T-cell (primary cell): ENCODE results near the gene RESF1. TPM values are rescaled to one million over a fixed set of nuclear protein-coding genes. Genes with fewer than 3 reads are reported as not detected.

ENCODE experiments used
- ATAC-seq, 4 experiments: fragments of 200-7000 bp in 3 of 4; fragments of 150-1000 bp in 1 of 4; cut with Tn5 transposase; replicated peaks in 1 of 4; 1 replicate in 3 of 4; 2 replicates in 1 of 4; pipeline ENCODE4 v1.10.0; 2021; ENCODE audit warnings: moderate library complexity in 3 of 4, mild to moderate bottlenecking in 2 of 4, moderate number of reproducible peaks in 1 of 4
- CTCF ChIA-PET, 2 donors: fragments of 300-600 bp; sonication (Branson Sonifier 250); formaldehyde crosslinking; loops; one replicate each; lab custom pipeline; 2022; ENCODE audit warnings: antibody characterized with exemption in 2 of 2; lab: Charles Lee
- POLR2A ChIA-PET, 2 donors: fragments of 300-600 bp; sonication (Branson Sonifier 250); formaldehyde crosslinking; loops; one replicate each; lab custom pipeline; 2022; ENCODE audit warnings: antibody characterized with exemption in 2 of 2; lab: Charles Lee
- DNase-seq, 35 experiments: peaks; one replicate each; pipeline versions ENCODE4 v3.0.0 to v3.0.0-alpha.2; 2013 to 2023
- H3K27ac ChIP-seq: one replicate; pipeline ENCODE4 v1.5.1; 2013; ENCODE audit warnings: low read length
- H3K27me3 ChIP-seq, 2 experiments: replicated peaks in 1 of 2; 1 replicate in 1 of 2; 2 replicates in 1 of 2; pipeline versions ENCODE4 v1.6.1 to v1.7.0; 2013; ENCODE audit warnings: low read length in 1 of 2, mixed read lengths in 1 of 2; ENCODE audit not compliant: control insufficient read depth in 2 of 2, insufficient read depth in 2 of 2; ENCODE audit errors: extremely low read depth in 1 of 2
- H3K36me3 ChIP-seq, 2 donors: 1 replicate in 1 of 2; 2 replicates in 1 of 2; pipeline versions ENCODE4 v1.6.1 to v1.7.0; 2013; ENCODE audit warnings: low read length in 1 of 2; ENCODE audit not compliant: control insufficient read depth in 2 of 2, insufficient read depth in 1 of 2; ENCODE audit errors: extremely low read depth in 1 of 2
- H3K4me1 ChIP-seq, 2 experiments: 1 replicate in 1 of 2; 2 replicates in 1 of 2; pipeline versions ENCODE4 v1.6.1 to v1.7.0; 2013; ENCODE audit warnings: low read length in 2 of 2, mixed read lengths in 1 of 2; ENCODE audit not compliant: insufficient read depth in 2 of 2, control insufficient read depth in 1 of 2; ENCODE audit errors: extremely low read depth in 1 of 2
- H3K4me3 ChIP-seq, 2 donors: 1 replicate in 1 of 2; 2 replicates in 1 of 2; pipeline versions ENCODE4 v1.5.1 to v1.7.0; 2013; ENCODE audit warnings: mild to moderate bottlenecking in 2 of 2, low read length in 1 of 2, moderate library complexity in 1 of 2; ENCODE audit not compliant: control insufficient read depth in 1 of 2; ENCODE audit errors: extremely low read depth in 1 of 2
- H3K9me3 ChIP-seq: 2 replicates; pipeline ENCODE4 v1.7.0; 2013
- H3K27ac Mint-ChIP-seq, 2 donors: one replicate each; pipeline ENCODE4 v1.8.0; 2020 to 2021; ENCODE audit warnings: mild to moderate bottlenecking in 2 of 2, mixed read lengths in 2 of 2
- H3K27me3 Mint-ChIP-seq, 2 donors: one replicate each; pipeline ENCODE4 v1.8.0; 2021 to 2022; ENCODE audit warnings: mixed read lengths in 2 of 2
- H3K36me3 Mint-ChIP-seq: one replicate; pipeline ENCODE4 v1.8.0; 2021; ENCODE audit warnings: mixed read lengths
- H3K4me1 Mint-ChIP-seq, 3 donors: one replicate each; pipeline ENCODE4 v1.8.0; 2020 to 2022; ENCODE audit warnings: mixed read lengths in 3 of 3, mild to moderate bottlenecking in 1 of 3
- H3K4me3 Mint-ChIP-seq, 3 donors: one replicate each; pipeline ENCODE4 v1.8.0; 2020 to 2022; ENCODE audit warnings: mild to moderate bottlenecking in 3 of 3, mixed read lengths in 3 of 3, moderate library complexity in 3 of 3
- H3K9me3 Mint-ChIP-seq, 3 donors: one replicate each; pipeline ENCODE4 v1.8.0; 2020 to 2022; ENCODE audit warnings: mixed read lengths in 3 of 3
- WGBS: methylation state at CpG from one replicate; pipeline ENCODE4 v1.1.5; 2013; ENCODE audit warnings: missing lambda C conversion rate; ENCODE audit not compliant: insufficient coverage; 5-methylcytosine and 5-hydroxymethylcytosine counted together
- total RNA-seq, 35 experiments: library from RNA in 6 of 35; stranded (reverse) in 6 of 35; fragments of 120-200 nt in 1 of 35; gene quantifications; one replicate each; pipeline versions ENCODE4 v1.2.1 to v1.2.4 and lab custom pipeline; 2013 to 2026

Gene RESF1
- total RNA-seq, 5 donors from 2014 or later (not counting 1 experiment from before 2014, with no cell fraction given) = 196 to 351 (median 265) TPM

DNA sequence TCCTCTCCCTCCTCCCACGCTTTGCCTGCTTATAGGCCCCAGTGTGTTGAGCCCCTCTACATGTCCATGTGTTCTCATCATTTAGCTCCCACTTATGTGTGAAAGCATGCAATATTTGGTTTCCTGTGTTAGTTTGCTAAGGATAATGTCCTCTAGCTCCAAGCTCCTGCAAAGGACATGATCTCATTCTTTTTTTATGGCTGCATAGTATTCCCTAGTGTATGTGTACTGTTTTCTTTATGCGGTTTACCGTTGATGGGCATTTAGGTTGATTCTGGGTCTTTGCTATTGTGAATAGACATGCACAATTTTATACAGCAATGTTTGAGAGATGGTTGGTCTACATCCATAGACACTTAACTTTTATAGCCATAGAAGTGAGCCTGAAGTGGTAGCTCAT is 5.1 kb downstream of the RESF1 start:
- ATAC-seq (no peak), DNase-seq (no peak)
- Mint-ChIP-seq H3K9me3 (peaks cover 0 to 7% (median 4%) of the 10 kb centered on the region in 3 donors), H3K4me1 (peaks cover 77 to 84% (median 78%) of the 10 kb centered on the region in 3 donors), H3K4me3 (peak overlapping the region; percentile 86 to 97 (median 93)), H3K36me3 (peaks cover 84% of the 10 kb centered on the region), H3K27ac (peak overlapping the region; percentile 95 to 99), H3K27me3 (no peaks in the 10 kb centered on the region)
- Histone ChIP-seq H3K4me3 (peak overlapping the region in 1 of 2 donors; percentile 74), H3K27me3 (no peaks in the 10 kb centered on the region), H3K9me3 (no peaks in the 10 kb centered on the region), H3K4me1 (peaks cover 27 to 58% of the 10 kb centered on the region in 2 experiments), H3K36me3 (peaks cover 9 to 61% of the 10 kb centered on the region in 2 donors), H3K27ac (peak overlapping the region; percentile 42)
- WGBS = no CpG with 5 or more reads among the region's 3 CpGs
- ChIA-PET CTCF (interaction anchor here in 1 of 2 donors (0.5 kb wide), 1 partner anchor 75 kb away, joined by 4 read pairs; no protein-coding TSS in a partner anchor), POLR2A (interaction anchor here in 1 of 2 donors (0.6 kb wide), 1 partner anchor 39 kb away, joined by 3 read pairs; no protein-coding TSS in a partner anchor)

- CTCF ChIA-PET = no interaction called here
- Histone ChIP-seq H3K4me3 (peak overlapping the region in 1 of 2 donors; percentile 74), H3K36me3 (peaks cover 14 to 67% of the 10 kb centered on the region in 2 donors), H3K4me1 (peaks cover 27 to 63% of the 10 kb centered on the region in 2 experiments), H3K27ac (peak overlapping the region; percentile 42), H3K27me3 (no peaks in the 10 kb centered on the region), H3K9me3 (no peaks in the 10 kb centered on the region)
- POLR2A ChIA-PET = no interaction called here
- no peaks in the 10 kb centered on the region for H3K27me3 Mint-ChIP-seq
- H3K4me1 Mint-ChIP-seq = peaks cover 82 to 90% (median 84%) of the 10 kb centered on the region in 3 donors
- peak overlapping the region; percentile 95 to 99 for H3K27ac Mint-ChIP-seq
- 59% methylated on average over 2 of the region's 9 CpGs for WGBS
- peak overlapping the region; percentile 86 to 97 (median 93) for H3K4me3 Mint-ChIP-seq
- peak in 3 of 4 experiments; percentile 6 to 61 (median 34) for ATAC-seq
- DNase-seq = peak in 22 of 35 experiments; percentile 2 to 60 (median 18)
- peaks cover 87% of the 10 kb centered on the region for H3K36me3 Mint-ChIP-seq
- peaks cover 0 to 7% (median 4%) of the 10 kb centered on the region in 3 donors for H3K9me3 Mint-ChIP-seq
Measured at GRCh38 chr12:31965090-31965489, 5.9 kb downstream of the RESF1 start.

DNA sequence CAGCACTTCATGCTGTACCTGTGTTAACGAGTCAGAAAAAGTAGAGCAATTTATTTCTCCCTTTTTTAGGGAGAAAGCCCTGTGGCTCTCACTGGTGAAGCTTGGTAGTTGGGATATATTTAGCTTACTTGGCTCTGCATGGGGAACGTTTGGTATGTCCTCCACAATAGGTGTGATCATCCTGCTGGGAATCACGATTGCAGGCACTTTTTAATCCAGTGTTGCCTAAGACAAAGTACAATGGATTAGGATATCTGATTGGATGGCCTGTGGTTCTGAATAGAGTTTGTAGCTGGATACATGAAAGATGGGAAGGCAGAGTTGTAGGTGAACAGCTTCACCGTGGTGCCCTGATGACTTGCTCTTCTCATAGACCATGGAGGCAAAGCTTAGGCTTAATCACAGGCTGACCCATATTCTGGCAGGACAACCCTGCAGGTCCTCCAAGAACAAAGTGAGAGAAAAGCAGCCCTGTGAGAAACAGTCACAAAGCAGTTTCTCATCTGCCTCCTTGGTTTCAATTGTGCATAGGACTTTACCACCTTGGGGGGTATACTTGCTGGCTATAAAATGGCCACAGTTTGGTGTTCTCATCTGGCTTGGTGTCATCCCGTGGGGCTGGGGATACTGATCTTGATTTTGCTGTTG is 7.5 kb downstream of the RESF1 start:
- Histone ChIP-seq H3K4me3 (peak overlapping the region; percentile 2 to 7), H3K27me3 (no peaks in the 10 kb centered on the region), H3K36me3 (peaks cover 18 to 73% of the 10 kb centered on the region in 2 donors), H3K9me3 (peaks cover 9% of the 10 kb centered on the region), H3K27ac (peak overlapping the region; percentile 54), H3K4me1 (peaks cover 17 to 66% of the 10 kb centered on the region in 2 experiments)
- peaks cover 0 to 10% (median 7%) of the 10 kb centered on the region in 3 donors for H3K9me3 Mint-ChIP-seq
- ATAC-seq = peak; percentile 9 to 19 (median 11)
- peaks cover 86% of the 10 kb centered on the region for H3K36me3 Mint-ChIP-seq
- peak overlapping the region; percentile 86 to 97 (median 93) for H3K4me3 Mint-ChIP-seq
- H3K27ac Mint-ChIP-seq = peak overlapping the region; percentile 95 to 99
- H3K27me3 Mint-ChIP-seq = no peaks in the 10 kb centered on the region
- POLR2A ChIA-PET = interaction anchor here in 1 of 2 donors (0.6 kb wide), 2 partner anchors 81 to 98 kb away, joined by 3 to 4 read pairs; no protein-coding TSS in a partner anchor
- WGBS = 16% methylated on average over 5 of the region's 5 CpGs
- H3K4me1 Mint-ChIP-seq = peaks cover 88 to 91% (median 90%) of the 10 kb centered on the region in 3 donors
- no peak for DNase-seq
- CTCF ChIA-PET = no interaction called here

DNA sequence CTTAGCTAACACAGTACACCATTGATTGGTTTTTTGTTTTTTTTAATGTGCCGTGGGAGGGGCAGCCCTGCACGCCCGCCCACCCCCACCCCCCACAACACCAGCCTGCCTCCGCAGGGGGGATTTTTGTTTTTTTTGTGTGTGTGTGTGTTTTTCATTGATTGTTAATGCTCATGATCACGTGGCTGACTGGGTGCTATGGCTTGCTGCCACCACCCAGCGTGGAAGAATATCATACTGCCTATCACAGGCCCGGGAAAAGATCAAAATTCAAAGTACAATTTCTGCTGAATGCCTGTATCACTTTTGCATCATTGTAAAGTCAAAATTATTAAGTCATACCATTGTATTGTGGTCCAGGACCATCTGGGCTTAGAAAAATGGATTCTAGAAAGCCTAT is 8.3 kb downstream of the RESF1 start:
- peak overlapping the region; percentile 54 for H3K27ac ChIP-seq
- no peaks in the 10 kb centered on the region for H3K27me3 ChIP-seq
- peaks cover 12 to 66% of the 10 kb centered on the region in 2 experiments for H3K4me1 ChIP-seq
- peaks cover 11% of the 10 kb centered on the region for H3K9me3 ChIP-seq
- H3K36me3 ChIP-seq = peaks cover 23 to 73% of the 10 kb centered on the region in 2 donors
- DNase-seq (peak in 1 of 35 experiments; percentile 47), ATAC-seq (peak in 1 of 4 experiments; percentile 37)
- ChIA-PET CTCF (interaction anchor here in 1 of 2 donors (0.7 kb wide), 1 partner anchor 10 kb away, joined by 3 read pairs; no protein-coding TSS in a partner anchor), POLR2A (no interaction called here)
- Mint-ChIP-seq H3K27ac (peak overlapping the region; percentile 84 to 86), H3K4me3 (peak overlapping the region; percentile 86 to 97 (median 93)), H3K4me1 (peaks cover 79 to 87% (median 83%) of the 10 kb centered on the region in 3 donors), H3K36me3 (peaks cover 86% of the 10 kb centered on the region), H3K9me3 (peaks cover 0 to 10% (median 7%) of the 10 kb centered on the region in 3 donors), H3K27me3 (no peaks in the 10 kb centered on the region)
- WGBS = 20% methylated on average over 1 of the region's 7 CpGs
- no peak overlapping the region for H3K4me3 ChIP-seq

DNA sequence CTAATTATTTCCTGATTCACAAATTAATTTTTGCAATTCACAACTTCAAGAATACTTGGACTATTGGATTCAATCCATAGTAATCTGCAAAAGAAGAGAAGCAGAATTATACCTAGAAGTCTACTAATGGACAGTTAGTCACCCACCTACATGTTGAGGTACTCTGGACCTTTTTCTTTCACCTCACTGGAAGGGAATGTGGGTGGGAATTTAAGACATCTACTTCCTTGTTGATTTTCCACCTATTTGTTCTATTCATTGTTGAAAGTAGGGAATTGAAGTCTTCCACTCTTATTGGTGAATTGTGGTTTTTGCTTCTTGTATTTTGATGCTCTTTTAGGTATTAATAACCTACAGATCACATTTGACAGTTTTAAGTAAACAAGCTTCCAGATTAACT is 11.0 kb downstream of the RESF1 start:
- ATAC-seq = no peak
- ChIA-PET CTCF (interaction anchor here in 1 of 2 donors (0.6 kb wide), 1 partner anchor 27 kb away, joined by 4 read pairs; no protein-coding TSS in a partner anchor), POLR2A (no interaction called here)
- Histone ChIP-seq H3K27ac (peak overlapping the region; percentile 16), H3K36me3 (peaks cover 26 to 75% of the 10 kb centered on the region in 2 donors), H3K4me1 (peaks cover 5 to 48% of the 10 kb centered on the region in 2 experiments), H3K4me3 (no peak overlapping the region), H3K27me3 (no peaks in the 10 kb centered on the region), H3K9me3 (peaks cover 14% of the 10 kb centered on the region)
- Mint-ChIP-seq H3K9me3 (peaks cover 0 to 9% (median 8%) of the 10 kb centered on the region in 3 donors), H3K4me1 (peaks cover 61 to 76% (median 73%) of the 10 kb centered on the region in 3 donors), H3K27me3 (no peaks in the 10 kb centered on the region), H3K36me3 (peaks cover 86% of the 10 kb centered on the region), H3K4me3 (peak overlapping the region in 2 of 3 donors; percentile 24 to 28), H3K27ac (peak overlapping the region; percentile 60 to 70)
- DNase-seq = no peak

- CTCF ChIA-PET = no interaction called here
- peak overlapping the region in 1 of 2 donors; percentile 48 for H3K27ac Mint-ChIP-seq
Measured at GRCh38 chr12:31973818-31974217, 14.6 kb downstream of the RESF1 start.

More at GRCh38 chr12:31973818-31974217, 14.6 kb downstream of the RESF1 start:
- H3K4me1 ChIP-seq = peaks cover 0 to 22% of the 10 kb centered on the region in 2 experiments
- ATAC-seq = no peak
- POLR2A ChIA-PET = interaction anchor here in 1 of 2 donors (0.5 kb wide), 1 partner anchor 147 kb away, joined by 3 read pairs; no protein-coding TSS in a partner anchor
- H3K4me1 Mint-ChIP-seq = peaks cover 28 to 49% (median 41%) of the 10 kb centered on the region in 3 donors
- peaks cover 39 to 87% of the 10 kb centered on the region in 2 donors for H3K36me3 ChIP-seq
- H3K4me3 Mint-ChIP-seq = no peak overlapping the region
- no peak for DNase-seq
- H3K9me3 ChIP-seq = peaks cover 22% of the 10 kb centered on the region
- peaks cover 89% of the 10 kb centered on the region for H3K36me3 Mint-ChIP-seq
- H3K27ac ChIP-seq = no peak overlapping the region
- 100% methylated on average over 1 of the region's 5 CpGs for WGBS
- peaks cover 3 to 28% (median 20%) of the 10 kb centered on the region in 3 donors for H3K9me3 Mint-ChIP-seq
- no peaks in the 10 kb centered on the region for H3K27me3 Mint-ChIP-seq
- no peaks in the 10 kb centered on the region for H3K27me3 ChIP-seq
- no peak overlapping the region for H3K4me3 ChIP-seq
